ENCODE measurements around the gene OR10W1.

The OR10W1 gene

GRCh38 chr11:58275002-58275401, 6.9 kb upstream of the OR10W1 start:
- no peak for TF ChIP-seq CTCF (IDR thresholded peaks at IDR 0.05)

- no peak for TF ChIP-seq CTCF (IDR thresholded peaks at IDR 0.05)
Measured at GRCh38 chr11:58259983-58260382, 8.1 kb downstream of the OR10W1 start.

- no peak for TF ChIP-seq CTCF (IDR thresholded peaks at IDR 0.05)
Measured at GRCh38 chr11:58254936-58255335, 13.1 kb downstream of the OR10W1 start.

- TF ChIP-seq CTCF (IDR thresholded peaks at IDR 0.05) = no peak
Measured at GRCh38 chr11:58243954-58244353, 24.1 kb downstream of the OR10W1 start.

- TF ChIP-seq CTCF (IDR thresholded peaks at IDR 0.05) = no peak
Measured at GRCh38 chr11:58227956-58228615, 40.0 kb downstream of the OR10W1 start.

GRCh38 chr11:58222721-58223120, 45.3 kb downstream of the OR10W1 start:
- no peak for TF ChIP-seq CTCF (IDR thresholded peaks at IDR 0.05)
